Measurements from ENCODE around the gene TSPAN9. TPM values are rescaled to one million over a fixed set of nuclear protein-coding genes. Genes with fewer than 3 reads are reported as not detected.

Gene TSPAN9, protein sequence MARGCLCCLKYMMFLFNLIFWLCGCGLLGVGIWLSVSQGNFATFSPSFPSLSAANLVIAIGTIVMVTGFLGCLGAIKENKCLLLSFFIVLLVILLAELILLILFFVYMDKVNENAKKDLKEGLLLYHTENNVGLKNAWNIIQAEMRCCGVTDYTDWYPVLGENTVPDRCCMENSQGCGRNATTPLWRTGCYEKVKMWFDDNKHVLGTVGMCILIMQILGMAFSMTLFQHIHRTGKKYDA
- 24.9 TPM for polyA plus RNA-seq
- long read RNA-seq, donor 1, full-length matches to known transcripts, result 2 of 2 reads
- long read RNA-seq, donor 1, partial matches to known transcripts, result 0 of 2 reads
- long read RNA-seq, donor 1, other reads (novel, unspliced or antisense), result 0 of 2 reads
- long read RNA-seq, donor 2, full-length matches to known transcripts, result 12 of 8,012 reads
- long read RNA-seq, donor 2, partial matches to known transcripts, result 8,000 of 8,012 reads
- long read RNA-seq, donor 2, other reads (novel, unspliced or antisense), result 0 of 8,012 reads
- long read RNA-seq, donor 3, result 0 reads
- long read RNA-seq, donor 4, result 0 reads
- long read RNA-seq, donor 5, full-length matches to known transcripts, result 5 of 5 reads
- long read RNA-seq, donor 5, partial matches to known transcripts, result 0 of 5 reads
- long read RNA-seq, donor 5, other reads (novel, unspliced or antisense), result 0 of 5 reads
- long read RNA-seq, donor 6, full-length matches to known transcripts, result 7 of 11,025 reads
- long read RNA-seq, donor 6, partial matches to known transcripts, result 11,018 of 11,025 reads
- long read RNA-seq, donor 6, other reads (novel, unspliced or antisense), result 0 of 11,025 reads
- long read RNA-seq, donor 7, full-length matches to known transcripts, result 2 of 4,763 reads
- long read RNA-seq, donor 7, partial matches to known transcripts, result 4,761 of 4,763 reads
- long read RNA-seq, donor 7, other reads (novel, unspliced or antisense), result 0 of 4,763 reads
- long read RNA-seq, donor 8, full-length matches to known transcripts, result 5 of 5 reads
- long read RNA-seq, donor 8, partial matches to known transcripts, result 0 of 5 reads
- long read RNA-seq, donor 8, other reads (novel, unspliced or antisense), result 0 of 5 reads
- long read RNA-seq, donor 9, full-length matches to known transcripts, result 4 of 4 reads
- long read RNA-seq, donor 9, partial matches to known transcripts, result 0 of 4 reads
- long read RNA-seq, donor 9, other reads (novel, unspliced or antisense), result 0 of 4 reads
- long read RNA-seq, donor 10, full-length matches to known transcripts, result 5 of 5 reads
- long read RNA-seq, donor 10, partial matches to known transcripts, result 0 of 5 reads
- long read RNA-seq, donor 10, other reads (novel, unspliced or antisense), result 0 of 5 reads
- long read RNA-seq, donor 11, full-length matches to known transcripts, result 3 of 15 reads
- long read RNA-seq, donor 11, partial matches to known transcripts, result 12 of 15 reads
- long read RNA-seq, donor 11, other reads (novel, unspliced or antisense), result 0 of 15 reads

DNA sequence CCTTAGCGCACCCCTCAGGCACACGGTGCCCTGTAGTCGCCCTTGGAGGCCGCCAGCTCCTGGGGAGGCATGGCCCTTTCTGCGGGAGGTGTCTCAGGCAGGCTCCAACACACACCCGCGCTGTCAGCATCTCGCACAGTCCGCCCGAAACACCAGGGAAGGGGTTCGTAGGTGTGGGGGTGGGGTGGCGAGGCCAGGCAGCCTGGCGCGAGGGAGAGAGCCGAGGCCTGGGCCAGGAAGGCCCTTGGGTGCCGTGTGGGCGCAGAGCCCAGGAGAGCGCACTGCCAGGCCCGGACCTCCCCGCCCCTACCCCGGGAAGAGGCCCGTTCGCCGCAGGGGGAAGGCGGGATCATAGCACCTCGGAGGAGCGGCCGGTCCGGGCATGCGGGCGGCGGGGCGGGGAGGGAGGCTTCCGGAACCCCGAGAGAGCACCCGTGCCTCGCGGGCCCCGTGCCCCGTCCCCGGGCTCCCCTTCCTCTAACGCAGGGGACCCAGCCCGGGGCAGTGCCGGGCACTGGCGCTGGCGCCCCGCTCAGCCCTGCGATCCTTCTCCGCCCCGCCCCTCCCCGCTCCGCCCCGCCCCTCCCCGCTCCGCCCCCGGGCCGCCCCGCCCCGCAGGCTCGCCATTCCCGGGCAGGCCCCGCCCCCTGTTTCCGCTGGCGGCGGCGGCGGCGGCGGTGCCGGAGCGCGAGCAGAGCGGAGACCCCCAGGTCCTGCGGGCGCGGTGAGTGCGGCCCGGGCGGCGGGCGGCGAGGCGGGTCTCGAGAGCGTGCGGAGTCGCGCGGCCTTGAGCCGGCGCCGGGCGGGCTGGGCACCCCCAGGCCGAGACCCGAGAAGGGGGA is at the start of gene TSPAN9:
TSPAN9 (plus strand) TSS at position 650 of the 842 bp plus-strand sequence. CDS start 123,815 bp downstream, outside the sequence.
- no peaks in the 10 kb centered on the region for H3K27me3 ChIP-seq (ENCODE audit: control insufficient read depth, insufficient read depth, low read length)
- no CpG with 5 or more reads among the region's 95 CpGs for WGBS (ENCODE audit: insufficient coverage, low lambda C conversion rate)
- H3K27ac ChIP-seq (ENCODE audit: low read length), result peak within 1 kb of the TSS; percentile 73
- peaks cover 23% of the 10 kb centered on the region for H3K4me1 ChIP-seq (ENCODE audit: control insufficient read depth, insufficient read depth, low read length)
- H3K36me3 ChIP-seq (ENCODE audit: control insufficient read depth, insufficient read depth, low read length), result no peaks in the 10 kb centered on the region
- no peaks in the 10 kb centered on the region for H3K9me3 ChIP-seq (ENCODE audit: control insufficient read depth, low read depth, low read length)
- peak within 1 kb of the TSS; percentile 62 for H3K4me3 ChIP-seq (ENCODE audit: low read length)
- peak; percentile 48 to 86 for DNase-seq

DNA sequence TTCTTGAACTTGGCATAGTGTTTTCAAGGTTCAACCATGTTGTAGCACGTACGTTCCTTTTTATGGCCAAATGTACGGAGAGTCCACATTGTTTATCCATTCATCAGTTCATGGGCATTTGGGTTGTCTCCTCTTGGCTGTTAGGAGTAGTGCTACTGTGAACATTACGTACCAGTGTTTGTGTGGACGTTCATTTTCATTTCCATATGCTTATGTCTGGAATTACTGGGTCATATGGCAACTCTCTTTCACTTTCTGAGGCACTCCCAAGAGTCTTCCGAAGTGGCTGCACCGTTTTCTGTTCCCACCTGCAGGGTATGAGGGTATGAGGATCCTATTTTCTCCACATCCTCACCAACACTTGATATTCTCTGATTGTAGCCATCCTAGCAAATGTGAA is 49.1 kb upstream of the TSPAN9 start:
- H3K4me1 ChIP-seq (ENCODE audit: control insufficient read depth, insufficient read depth, low read length), result no peaks in the 10 kb centered on the region
- H3K4me3 ChIP-seq (ENCODE audit: low read length), result no peak overlapping the region
- no peaks in the 10 kb centered on the region for H3K9me3 ChIP-seq (ENCODE audit: control insufficient read depth, low read depth, low read length)
- no peaks in the 10 kb centered on the region for H3K27me3 ChIP-seq (ENCODE audit: control insufficient read depth, insufficient read depth, low read length)
- no peaks in the 10 kb centered on the region for H3K36me3 ChIP-seq (ENCODE audit: control insufficient read depth, insufficient read depth, low read length)
- WGBS (ENCODE audit: insufficient coverage, low lambda C conversion rate), result 0% methylated on average over 1 of the region's 7 CpGs
- no peak for DNase-seq
- no peak overlapping the region for H3K27ac ChIP-seq (ENCODE audit: low read length)

DNA sequence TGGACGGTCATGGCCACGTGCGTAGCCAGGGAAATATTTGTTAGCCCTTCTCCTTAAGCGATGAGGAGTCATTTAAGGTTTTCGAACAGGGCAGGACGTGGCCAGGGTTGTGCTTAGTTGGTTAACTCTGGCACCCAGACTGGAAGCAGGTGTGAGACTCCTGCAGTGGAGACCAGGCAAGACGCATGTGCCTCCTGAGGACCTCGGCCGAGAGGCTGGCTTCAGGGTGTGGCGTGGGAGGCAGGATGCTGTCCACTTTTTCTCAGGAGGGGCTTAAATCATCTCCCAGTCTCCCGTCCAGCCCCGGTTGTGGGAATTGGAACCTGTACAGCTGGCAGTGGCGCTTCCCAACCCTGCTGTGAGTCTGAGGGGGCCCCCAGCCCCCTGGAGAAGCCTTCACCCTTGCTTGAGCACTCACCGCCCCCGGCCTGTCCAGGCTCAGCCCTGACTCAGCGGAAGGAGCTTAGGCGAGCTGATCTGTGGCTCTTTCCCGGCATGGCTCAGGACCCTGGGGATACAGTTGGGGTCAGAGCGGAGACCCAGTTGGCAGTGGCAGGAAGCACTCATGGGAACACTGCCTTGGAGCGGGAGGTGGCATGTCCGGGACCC is 46.3 kb upstream of the TSPAN9 start:
- no peaks in the 10 kb centered on the region for H3K9me3 ChIP-seq (ENCODE audit: control insufficient read depth, low read depth, low read length)
- no peak overlapping the region for H3K4me3 ChIP-seq (ENCODE audit: low read length)
- no peak for DNase-seq
- WGBS (ENCODE audit: insufficient coverage, low lambda C conversion rate), result no CpG with 5 or more reads among the region's 21 CpGs
- no peaks in the 10 kb centered on the region for H3K27me3 ChIP-seq (ENCODE audit: control insufficient read depth, insufficient read depth, low read length)
- H3K4me1 ChIP-seq (ENCODE audit: control insufficient read depth, insufficient read depth, low read length), result peaks cover 3% of the 10 kb centered on the region
- no peak overlapping the region for H3K27ac ChIP-seq (ENCODE audit: low read length)
- H3K36me3 ChIP-seq (ENCODE audit: control insufficient read depth, insufficient read depth, low read length), result no peaks in the 10 kb centered on the region

DNA sequence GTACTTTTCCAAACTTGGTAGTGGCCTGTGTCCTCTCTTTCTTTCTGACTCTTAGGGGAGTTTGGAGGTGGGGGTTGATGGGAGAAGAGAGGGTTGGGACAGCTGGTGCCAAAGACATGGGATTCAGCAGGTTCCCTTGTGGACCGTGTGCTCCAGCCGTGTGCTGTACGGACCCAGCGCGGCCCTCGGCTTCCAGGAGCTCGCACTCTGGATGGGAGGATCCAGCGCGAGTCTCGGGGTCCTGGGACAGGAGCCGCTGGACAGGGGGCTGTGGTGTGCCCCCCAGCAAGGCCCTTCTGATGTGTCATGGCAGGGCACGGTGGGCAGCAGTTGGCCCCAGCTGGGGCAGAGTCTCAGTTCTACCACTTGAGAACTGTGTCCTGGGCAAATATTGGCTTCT is 45.0 kb upstream of the TSPAN9 start:
- Histone ChIP-seq H3K4me3 (ENCODE audit: low read length) (no peak overlapping the region), H3K36me3 (ENCODE audit: control insufficient read depth, insufficient read depth, low read length) (no peaks in the 10 kb centered on the region), H3K4me1 (ENCODE audit: control insufficient read depth, insufficient read depth, low read length) (peaks cover 3% of the 10 kb centered on the region), H3K9me3 (ENCODE audit: control insufficient read depth, low read depth, low read length) (no peaks in the 10 kb centered on the region), H3K27me3 (ENCODE audit: control insufficient read depth, insufficient read depth, low read length) (no peaks in the 10 kb centered on the region), H3K27ac (ENCODE audit: low read length) (no peak overlapping the region)
- WGBS (ENCODE audit: insufficient coverage, low lambda C conversion rate), result no CpG with 5 or more reads among the region's 12 CpGs
- no peak for DNase-seq

DNA sequence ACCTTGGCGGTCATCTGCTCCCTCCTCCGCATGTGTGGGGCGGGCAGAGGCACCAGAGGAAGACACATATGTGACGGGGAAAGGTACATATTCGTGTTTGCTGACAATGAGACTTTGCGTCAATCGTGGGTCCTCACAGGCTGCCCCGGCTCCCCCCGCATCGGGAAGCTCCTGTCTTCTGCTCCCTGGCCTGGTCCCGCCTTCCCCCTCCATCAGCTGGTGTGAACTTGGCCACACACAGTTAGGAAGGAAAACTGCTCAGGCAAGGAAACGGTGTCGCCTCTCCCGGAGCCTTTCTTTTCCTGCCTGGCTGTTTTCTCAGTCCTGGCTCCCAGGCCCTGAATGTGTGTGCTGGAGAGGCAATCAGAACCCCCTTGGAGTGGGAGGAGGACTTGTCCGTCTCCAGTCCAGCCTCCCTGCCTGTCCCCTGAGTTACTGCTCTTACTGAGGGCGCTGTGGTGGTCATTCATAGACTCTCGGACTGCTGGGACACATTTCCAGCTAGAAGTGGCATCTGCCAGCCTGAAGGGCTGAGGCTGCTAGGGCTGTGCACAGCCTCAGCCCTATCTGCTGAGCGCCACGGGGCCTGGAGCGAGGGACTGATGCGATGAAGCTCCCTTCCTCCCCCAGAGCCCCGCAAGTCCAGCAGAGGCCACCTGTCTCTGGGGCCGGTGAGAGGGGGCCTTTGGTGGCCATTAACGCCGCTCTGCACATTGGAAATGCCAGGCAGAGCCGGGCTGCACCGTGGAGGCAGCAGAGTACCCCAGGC is 44.2 kb upstream of the TSPAN9 start:
- H3K27me3 ChIP-seq (ENCODE audit: control insufficient read depth, insufficient read depth, low read length), result no peaks in the 10 kb centered on the region
- no peak for DNase-seq
- H3K27ac ChIP-seq (ENCODE audit: low read length), result no peak overlapping the region
- no peaks in the 10 kb centered on the region for H3K36me3 ChIP-seq (ENCODE audit: control insufficient read depth, insufficient read depth, low read length)
- peaks cover 3% of the 10 kb centered on the region for H3K4me1 ChIP-seq (ENCODE audit: control insufficient read depth, insufficient read depth, low read length)
- no peaks in the 10 kb centered on the region for H3K9me3 ChIP-seq (ENCODE audit: control insufficient read depth, low read depth, low read length)
- no CpG with 5 or more reads among the region's 27 CpGs for WGBS (ENCODE audit: insufficient coverage, low lambda C conversion rate)
- no peak overlapping the region for H3K4me3 ChIP-seq (ENCODE audit: low read length)

DNA sequence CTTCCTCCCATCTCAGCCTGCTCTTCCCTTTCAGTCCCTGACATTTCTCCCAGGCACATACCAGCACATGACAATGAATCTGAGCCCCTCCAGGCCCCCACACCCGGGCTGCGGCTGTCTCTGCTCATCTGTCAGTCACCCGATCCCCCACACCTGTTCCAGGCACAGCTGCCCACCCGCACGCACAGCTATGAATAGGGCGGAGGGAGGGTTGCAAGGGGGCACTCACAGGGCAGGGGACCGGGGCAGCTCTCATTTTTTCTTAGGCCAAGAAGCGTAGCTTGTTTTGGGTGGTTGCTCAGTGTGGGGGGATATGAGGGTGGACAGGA is 43.7 kb upstream of the TSPAN9 start:
- Histone ChIP-seq H3K27me3 (ENCODE audit: control insufficient read depth, insufficient read depth, low read length) (no peaks in the 10 kb centered on the region), H3K27ac (ENCODE audit: low read length) (no peak overlapping the region), H3K4me3 (ENCODE audit: low read length) (no peak overlapping the region), H3K36me3 (ENCODE audit: control insufficient read depth, insufficient read depth, low read length) (peaks cover 2% of the 10 kb centered on the region), H3K9me3 (ENCODE audit: control insufficient read depth, low read depth, low read length) (no peaks in the 10 kb centered on the region), H3K4me1 (ENCODE audit: control insufficient read depth, insufficient read depth, low read length) (peaks cover 3% of the 10 kb centered on the region)
- no peak for DNase-seq
- no CpG with 5 or more reads among the region's 8 CpGs for WGBS (ENCODE audit: insufficient coverage, low lambda C conversion rate)

DNA sequence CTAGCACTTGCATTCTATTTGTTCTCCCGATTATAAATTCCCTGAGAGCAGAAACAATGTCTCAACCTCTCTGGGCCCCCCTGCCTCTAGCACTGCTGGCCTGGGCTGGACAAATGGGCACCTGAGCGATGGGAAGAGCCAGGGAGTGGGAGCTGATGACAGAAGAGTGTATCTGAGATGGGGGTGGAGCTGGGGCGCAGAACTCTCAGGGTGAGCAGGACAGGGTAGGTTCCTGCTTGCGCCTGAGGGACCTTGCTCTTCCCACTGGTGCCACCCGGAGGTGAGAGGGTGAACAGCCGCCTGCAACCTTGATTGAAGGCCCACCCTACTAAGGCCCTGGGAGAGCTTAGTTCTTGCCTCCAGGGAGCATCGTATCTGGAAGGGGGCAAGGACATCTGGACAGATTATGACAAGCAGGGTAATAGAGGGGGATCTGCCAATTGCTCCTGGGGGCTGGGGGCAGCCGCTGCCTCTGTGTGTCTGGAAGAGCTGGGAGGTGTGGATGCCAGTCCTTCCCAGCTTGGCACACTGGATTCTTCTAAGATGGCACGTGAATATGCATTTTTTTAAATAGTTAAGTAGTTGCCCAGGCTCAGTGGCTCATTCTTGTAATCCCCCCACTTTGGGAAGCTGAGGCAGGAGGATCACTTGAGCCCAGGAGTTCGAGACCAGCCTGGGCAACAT is 43.0 kb upstream of the TSPAN9 start:
- Histone ChIP-seq H3K36me3 (ENCODE audit: control insufficient read depth, insufficient read depth, low read length) (peaks cover 2% of the 10 kb centered on the region), H3K27me3 (ENCODE audit: control insufficient read depth, insufficient read depth, low read length) (no peaks in the 10 kb centered on the region), H3K4me1 (ENCODE audit: control insufficient read depth, insufficient read depth, low read length) (peaks cover 3% of the 10 kb centered on the region), H3K27ac (ENCODE audit: low read length) (no peak overlapping the region), H3K4me3 (ENCODE audit: low read length) (no peak overlapping the region), H3K9me3 (ENCODE audit: control insufficient read depth, low read depth, low read length) (no peaks in the 10 kb centered on the region)
- WGBS (ENCODE audit: insufficient coverage, low lambda C conversion rate), result 100% methylated on average over 1 of the region's 10 CpGs
- peak; percentile 40 to 54 for DNase-seq

DNA sequence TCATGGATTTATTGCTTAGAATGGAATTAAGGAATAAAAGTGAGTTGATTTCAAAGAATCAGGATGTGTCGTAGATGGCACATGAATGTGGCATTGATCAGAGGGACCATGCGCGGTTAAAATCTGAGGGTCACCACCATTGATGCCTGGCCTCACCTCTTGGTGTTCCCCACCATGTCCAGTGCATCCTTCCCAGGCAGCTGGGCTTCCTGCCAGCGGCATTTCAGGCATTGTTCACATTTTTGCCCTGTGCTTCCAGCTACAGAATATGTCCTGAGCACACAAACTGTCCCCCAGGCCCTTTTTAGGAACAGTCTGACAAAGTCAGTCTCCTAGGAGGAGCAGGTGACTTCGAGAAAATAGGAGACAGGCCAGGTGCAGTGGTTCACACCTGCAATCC is 42.0 kb upstream of the TSPAN9 start:
- DNase-seq, result no peak
- WGBS (ENCODE audit: insufficient coverage, low lambda C conversion rate), result no CpG with 5 or more reads among the region's 5 CpGs
- H3K27ac ChIP-seq (ENCODE audit: low read length), result no peak overlapping the region

More for the DNA sequence above, 42.0 kb upstream of the TSPAN9 start:
- Histone ChIP-seq H3K27me3 (ENCODE audit: control insufficient read depth, insufficient read depth, low read length) (no peaks in the 10 kb centered on the region), H3K4me1 (ENCODE audit: control insufficient read depth, insufficient read depth, low read length) (peaks cover 3% of the 10 kb centered on the region), H3K36me3 (ENCODE audit: control insufficient read depth, insufficient read depth, low read length) (peaks cover 2% of the 10 kb centered on the region), H3K9me3 (ENCODE audit: control insufficient read depth, low read depth, low read length) (no peaks in the 10 kb centered on the region), H3K4me3 (ENCODE audit: low read length) (no peak overlapping the region)

Data from large intestine (tissue), 12 donors.